Osteocyte (in vitro differentiated cells): ENCODE results near the gene TBC1D19. TPM values are rescaled to one million over a fixed set of nuclear protein-coding genes. Genes with fewer than 3 reads are reported as not detected.
"Not testable (repeated sequence)": the region's sequence is repeated elsewhere in the genome, so short reads cannot be mapped to it uniquely, and the experiment has no call there.

ENCODE experiments used
- DNase-seq: peaks from one replicate; pipeline ENCODE4 v3.0.0; 2021; ENCODE audit warnings: mixed read lengths; ENCODE audit not compliant: unreplicated experiment; ENCODE audit errors: extremely low spot score
- H3K27ac Mint-ChIP-seq: one replicate; pipeline ENCODE4 v1.8.0; 2021; ENCODE audit warnings: mild to moderate bottlenecking, mixed read lengths; ENCODE audit not compliant: unreplicated experiment
- H3K27me3 Mint-ChIP-seq: one replicate; pipeline ENCODE4 v1.8.0; 2021; ENCODE audit warnings: mixed read lengths; ENCODE audit not compliant: unreplicated experiment
- H3K36me3 Mint-ChIP-seq: one replicate; pipeline ENCODE4 v1.8.0; 2021; ENCODE audit warnings: mixed read lengths; ENCODE audit not compliant: unreplicated experiment
- H3K4me1 Mint-ChIP-seq: one replicate; pipeline ENCODE4 v1.8.0; 2021; ENCODE audit warnings: mixed read lengths; ENCODE audit not compliant: unreplicated experiment
- H3K4me3 Mint-ChIP-seq: one replicate; pipeline ENCODE4 v1.8.0; 2021; ENCODE audit warnings: mild to moderate bottlenecking, moderate library complexity, mixed read lengths; ENCODE audit not compliant: unreplicated experiment
- H3K9me3 Mint-ChIP-seq: one replicate; pipeline ENCODE4 v1.8.0; 2021; ENCODE audit warnings: mixed read lengths; ENCODE audit not compliant: unreplicated experiment
- CTCF ChIP-seq: fragments of 200-600 bp; sonication (generic); IDR thresholded peaks from 2 replicates; pipeline ENCODE4 v1.5.0; 2021; ENCODE audit warnings: antibody characterized with exemption, mild to moderate bottlenecking, moderate library complexity
- long read RNA-seq: library from polyadenylated mRNA; unstranded; transcript quantifications from one replicate; pipeline ENCODE4 v2.0.0, GENCODE V29; 2021
- total RNA-seq: library from RNA; stranded (reverse); gene quantifications from 2 replicates; pipeline ENCODE4 v1.2.1, GENCODE V29; 2021

Gene TBC1D19, protein sequence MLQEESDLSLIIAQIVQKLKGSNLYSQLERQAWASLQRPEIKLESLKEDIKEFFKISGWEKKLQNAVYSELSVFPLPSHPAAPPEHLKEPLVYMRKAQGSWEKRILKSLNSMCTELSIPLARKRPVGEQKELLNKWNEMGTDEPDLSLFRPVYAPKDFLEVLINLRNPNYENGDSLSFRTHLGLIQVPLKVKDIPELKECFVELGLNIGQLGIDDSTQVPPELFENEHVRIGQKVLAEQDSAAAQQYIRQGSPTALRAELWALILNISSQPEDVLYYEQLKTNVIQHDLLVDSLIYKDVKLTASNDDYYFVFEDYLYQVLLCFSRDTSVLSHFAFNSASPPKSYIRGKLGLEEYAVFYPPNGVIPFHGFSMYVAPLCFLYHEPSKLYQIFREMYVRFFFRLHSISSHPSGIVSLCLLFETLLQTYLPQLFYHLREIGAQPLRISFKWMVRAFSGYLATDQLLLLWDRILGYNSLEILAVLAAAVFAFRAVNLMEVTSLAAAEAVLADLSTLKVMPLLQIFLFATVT
- 11.8 and 13.5 TPM in 2 replicates for total RNA-seq
- long read RNA-seq, transcript TBC1D19-202 (20 exons, 1,953 nt): minor isoform, 8 of 109 reads
- long read RNA-seq, transcript TBC1D19-201 (21 exons, 2,263 nt): major isoform, 64 of 109 reads
- long read RNA-seq, partial matches to known transcripts: 7 of 109 reads
- long read RNA-seq, other reads (novel, unspliced or antisense): 24 of 109 reads

- H3K27me3 Mint-ChIP-seq: no peaks in the 10 kb centered on the region
- H3K9me3 Mint-ChIP-seq: peaks cover 6% of the 10 kb centered on the region
- peak within 1 kb of the TSS; percentile 98 for H3K4me3 Mint-ChIP-seq
- peak; percentile 93 for DNase-seq
- TF ChIP-seq CTCF: no peak
- peaks cover 26% of the 10 kb centered on the region for H3K4me1 Mint-ChIP-seq
- H3K36me3 Mint-ChIP-seq: peaks cover 9% of the 10 kb centered on the region
- peak within 1 kb of the TSS; percentile 97 for H3K27ac Mint-ChIP-seq
These were observed at the start of gene TBC1D19 for GRCh38 chr4:26583865-26584652. Gene TBC1D19, plus strand, starts transcription at chr4:26584084. Its CDS starts 110 bp downstream, at chr4:26584194.

- no peak for DNase-seq
- Mint-ChIP-seq H3K27me3 (peaks cover 21% of the 10 kb centered on the region), H3K4me1 (peaks cover 2% of the 10 kb centered on the region), H3K9me3 (peaks cover 28% of the 10 kb centered on the region), H3K36me3 (peaks cover 2% of the 10 kb centered on the region), H3K4me3 (no peak overlapping the region), H3K27ac (no peak overlapping the region)
- TF ChIP-seq CTCF: no peak
These were observed 40.9 kb upstream of the TBC1D19 start for GRCh38 chr4:26542991-26543390.

- peaks cover 2% of the 10 kb centered on the region for H3K36me3 Mint-ChIP-seq
- TF ChIP-seq CTCF: no peak
- H3K27me3 Mint-ChIP-seq: peaks cover 29% of the 10 kb centered on the region
- peaks cover 2% of the 10 kb centered on the region for H3K4me1 Mint-ChIP-seq
- no peak overlapping the region for H3K27ac Mint-ChIP-seq
- H3K4me3 Mint-ChIP-seq: no peak overlapping the region
- H3K9me3 Mint-ChIP-seq: peaks cover 28% of the 10 kb centered on the region
- DNase-seq: no peak
These were observed 39.5 kb upstream of the TBC1D19 start for GRCh38 chr4:26544421-26544820.

DNA sequence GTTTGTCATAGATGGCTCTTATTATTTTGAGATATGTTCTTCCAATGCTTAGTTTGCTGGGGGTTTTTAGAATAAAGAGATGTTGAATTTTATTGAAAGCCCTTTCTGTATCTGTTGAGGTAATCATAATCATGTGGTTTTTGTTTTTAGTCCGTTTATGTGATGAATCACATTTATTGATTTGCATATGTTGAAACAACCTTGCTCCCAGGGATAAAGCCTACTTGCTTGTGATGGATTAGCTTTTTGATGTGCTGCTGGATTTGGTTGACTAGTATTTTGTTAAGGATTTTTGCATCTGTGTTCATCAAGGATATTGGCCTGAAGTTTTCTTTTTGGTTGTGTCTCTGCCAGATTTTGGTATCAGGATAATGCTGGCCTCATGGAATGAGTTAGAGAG is 35.5 kb upstream of the TBC1D19 start:
- Mint-ChIP-seq H3K27me3 (peaks cover 48% of the 10 kb centered on the region), H3K9me3 (peaks cover 34% of the 10 kb centered on the region)
- not testable (repeated sequence) for H3K4me3 Mint-ChIP-seq, DNase-seq, H3K4me1 Mint-ChIP-seq, H3K27ac Mint-ChIP-seq, H3K36me3 Mint-ChIP-seq

GRCh38 chr4:26557164-26557563 is 26.7 kb upstream of the TBC1D19 start:
- Mint-ChIP-seq H3K27me3 (peaks cover 22% of the 10 kb centered on the region), H3K4me1 (peaks cover 20% of the 10 kb centered on the region), H3K4me3 (no peak overlapping the region), H3K27ac (peak overlapping the region; percentile 34), H3K9me3 (peaks cover 50% of the 10 kb centered on the region), H3K36me3 (peaks cover 11% of the 10 kb centered on the region)
- DNase-seq: no peak
- no peak for TF ChIP-seq CTCF
